CD4-positive, alpha-beta T cell (primary cell): ENCODE measurements around the gene CCDC154. TPM values are rescaled to one million over a fixed set of nuclear protein-coding genes. Genes with fewer than 3 reads are reported as not detected.

Experiments
- ATAC-seq: fragments of 200-7000 bp; cut with Tn5 transposase; one replicate; pipeline ENCODE4 v1.10.0; 2022; ENCODE audit warnings: mild to moderate bottlenecking; ENCODE audit not compliant: poor library complexity
- CTCF ChIA-PET: fragments of 350-600 bp; sonication (Branson Sonifier 250); formaldehyde crosslinking; loops from one replicate; lab custom pipeline; 2021; ENCODE audit warnings: antibody characterized with exemption, inconsistent platforms; lab: Charles Lee
- POLR2A ChIA-PET: fragments of 350-600 bp; sonication (Branson Sonifier 250); formaldehyde crosslinking; loops from one replicate; lab custom pipeline; 2021; ENCODE audit warnings: antibody characterized with exemption, inconsistent platforms; lab: Charles Lee
- DNase-seq, 14 experiments: peaks; one replicate each; pipeline ENCODE4 v3.0.0-alpha.2; 2013 to 2020; ENCODE audit warnings: mixed read lengths in 2 of 14
- H3K27ac ChIP-seq, 2 donors: one replicate each; pipeline versions ENCODE4 v1.5.1 to v1.7.0; 2013; ENCODE audit warnings: low read length in 2 of 2, low read depth in 1 of 2, mild to moderate bottlenecking in 1 of 2
- H3K27me3 ChIP-seq, 2 experiments: 1 replicate in 1 of 2; 2 replicates in 1 of 2; pipeline versions ENCODE4 v1.6.1 to v1.7.0; 2013; ENCODE audit warnings: low read length in 2 of 2, control low read depth in 1 of 2, mild to moderate bottlenecking in 1 of 2, moderate library complexity in 1 of 2; ENCODE audit not compliant: insufficient read depth in 2 of 2, control insufficient read depth in 1 of 2
- H3K36me3 ChIP-seq: one replicate; pipeline ENCODE4 v1.6.1; 2013; ENCODE audit warnings: low read length, control low read depth; ENCODE audit not compliant: insufficient read depth
- H3K4me1 ChIP-seq: one replicate; pipeline ENCODE4 v1.6.1; 2013; ENCODE audit warnings: low read length, control low read depth; ENCODE audit not compliant: insufficient read depth
- H3K4me3 ChIP-seq: one replicate; pipeline ENCODE4 v1.5.1; 2013; ENCODE audit warnings: mild to moderate bottlenecking, low read length, moderate library complexity
- H3K9me3 ChIP-seq, 2 experiments: 1 replicate in 1 of 2; 2 replicates in 1 of 2; pipeline versions ENCODE4 v1.6.1 to v1.7.0; 2013; ENCODE audit warnings: low read length in 2 of 2, mild to moderate bottlenecking in 2 of 2, control low read depth in 1 of 2, moderate library complexity in 1 of 2; ENCODE audit not compliant: control insufficient read depth in 1 of 2, insufficient read depth in 1 of 2
- H3K27ac Mint-ChIP-seq: one replicate; pipeline ENCODE4 v1.8.0; 2020; ENCODE audit warnings: mixed read lengths
- H3K27me3 Mint-ChIP-seq: one replicate; pipeline ENCODE4 v1.8.0; 2021; ENCODE audit warnings: mixed read lengths
- H3K36me3 Mint-ChIP-seq: one replicate; pipeline ENCODE4 v1.8.0; 2021; ENCODE audit warnings: low read depth, mixed read lengths
- H3K4me1 Mint-ChIP-seq: one replicate; pipeline ENCODE4 v1.8.0; 2021; ENCODE audit warnings: low read depth, mixed read lengths
- H3K4me3 Mint-ChIP-seq: one replicate; pipeline ENCODE4 v1.8.0; 2020; ENCODE audit warnings: mild to moderate bottlenecking, mixed read lengths
- H3K9me3 Mint-ChIP-seq: one replicate; pipeline ENCODE4 v1.8.0; 2020; ENCODE audit warnings: mixed read lengths
- intact Hi-C, 2 experiments: fragments of 100-400 bp; cut with DNase I in 1 of 2; cut with micrococcal nuclease in 1 of 2; formaldehyde crosslinking; loops; one replicate each; pipeline versions ENCODE4 v1.15.1 to v1.9.0; 2023 to 2025; cut with DNase I, micrococcal nuclease
- total RNA-seq, 174 experiments: library from RNA in 2 of 174; stranded (reverse) in 2 of 174; gene quantifications; one replicate each; pipeline ENCODE4 v1.2.3 and lab custom pipeline; 2021 to 2026
- TF ChIP-seq, protein P1 (sequence below): fragments of 200-600 bp; IDR thresholded peaks from one replicate; pipeline ENCODE4 v1.8.0; 2022; ENCODE audit warnings: antibody characterized with exemption, mild to moderate bottlenecking

The CCDC154 gene
- total RNA-seq, 2 experiments from 2014 or later, result 2.9 to 3.0 TPM

DNA sequence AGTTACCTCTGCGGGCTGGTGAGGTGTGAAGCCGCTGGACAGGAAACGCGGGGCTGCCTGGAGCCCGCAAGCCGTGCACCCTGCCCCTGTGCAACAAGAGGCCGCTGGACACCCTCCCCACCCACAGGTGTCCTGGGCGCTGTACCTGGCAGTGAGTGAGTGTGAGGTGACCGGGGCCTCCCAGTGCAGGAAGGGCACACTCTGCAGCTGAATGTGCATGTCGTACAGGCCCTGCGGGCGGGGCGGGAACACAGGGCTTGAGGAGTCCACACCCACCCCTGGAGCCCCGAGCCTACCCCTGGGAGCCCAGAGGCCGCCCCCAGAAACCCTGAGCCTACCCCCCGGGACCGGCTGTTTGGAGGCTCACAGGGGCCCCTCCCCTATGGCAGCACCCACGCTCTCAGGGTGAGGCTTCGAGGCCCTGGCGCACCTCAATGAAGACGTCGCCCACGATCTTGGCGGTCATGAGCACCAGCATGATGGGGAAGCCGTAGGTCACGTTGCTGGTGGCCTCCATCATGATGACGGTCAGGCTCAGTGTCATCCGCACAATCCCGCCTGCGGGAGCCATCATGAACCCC is 4.3 kb upstream of the CCDC154 start:
- ATAC-seq, result no peak
- Histone ChIP-seq H3K27ac (no peak overlapping the region), H3K4me3 (no peak overlapping the region), H3K36me3 (peaks cover 37% of the 10 kb centered on the region), H3K4me1 (no peaks in the 10 kb centered on the region), H3K9me3 (peaks cover 0 to 4% of the 10 kb centered on the region in 2 experiments), H3K27me3 (no peaks in the 10 kb centered on the region)
- H3K4me3 Mint-ChIP-seq, result no peak overlapping the region
- TF ChIP-seq, protein P1, sequence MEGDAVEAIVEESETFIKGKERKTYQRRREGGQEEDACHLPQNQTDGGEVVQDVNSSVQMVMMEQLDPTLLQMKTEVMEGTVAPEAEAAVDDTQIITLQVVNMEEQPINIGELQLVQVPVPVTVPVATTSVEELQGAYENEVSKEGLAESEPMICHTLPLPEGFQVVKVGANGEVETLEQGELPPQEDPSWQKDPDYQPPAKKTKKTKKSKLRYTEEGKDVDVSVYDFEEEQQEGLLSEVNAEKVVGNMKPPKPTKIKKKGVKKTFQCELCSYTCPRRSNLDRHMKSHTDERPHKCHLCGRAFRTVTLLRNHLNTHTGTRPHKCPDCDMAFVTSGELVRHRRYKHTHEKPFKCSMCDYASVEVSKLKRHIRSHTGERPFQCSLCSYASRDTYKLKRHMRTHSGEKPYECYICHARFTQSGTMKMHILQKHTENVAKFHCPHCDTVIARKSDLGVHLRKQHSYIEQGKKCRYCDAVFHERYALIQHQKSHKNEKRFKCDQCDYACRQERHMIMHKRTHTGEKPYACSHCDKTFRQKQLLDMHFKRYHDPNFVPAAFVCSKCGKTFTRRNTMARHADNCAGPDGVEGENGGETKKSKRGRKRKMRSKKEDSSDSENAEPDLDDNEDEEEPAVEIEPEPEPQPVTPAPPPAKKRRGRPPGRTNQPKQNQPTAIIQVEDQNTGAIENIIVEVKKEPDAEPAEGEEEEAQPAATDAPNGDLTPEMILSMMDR, result no peak
- H3K36me3 Mint-ChIP-seq, result peaks cover 22% of the 10 kb centered on the region
- intact Hi-C loops, result no loop called here
- ChIA-PET CTCF (no interaction called here), POLR2A (no interaction called here)
- no peaks in the 10 kb centered on the region for H3K9me3 Mint-ChIP-seq
- no peak for DNase-seq
- no peaks in the 10 kb centered on the region for H3K4me1 Mint-ChIP-seq
- H3K27me3 Mint-ChIP-seq, result no peaks in the 10 kb centered on the region
- no peak overlapping the region for H3K27ac Mint-ChIP-seq

DNA sequence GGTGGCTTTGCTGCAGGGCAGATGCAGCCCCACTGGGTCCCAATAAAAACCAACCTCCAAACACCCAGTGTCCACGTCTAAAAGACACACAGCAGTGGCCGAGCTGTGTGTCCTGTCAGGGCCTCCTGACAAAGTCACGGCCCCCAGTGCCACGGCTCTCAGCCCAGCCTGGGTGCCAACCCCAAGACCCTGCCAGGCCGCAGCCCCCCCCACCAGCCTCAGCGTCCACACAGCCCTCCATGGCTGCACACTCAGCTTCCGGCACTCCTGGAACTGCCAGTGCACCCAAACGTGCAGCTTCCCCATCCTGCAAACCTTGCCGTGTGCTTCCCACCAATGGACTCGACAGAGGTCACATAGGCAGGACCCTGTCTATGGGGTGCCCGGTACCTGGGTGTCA is 3.6 kb upstream of the CCDC154 start:
- Histone ChIP-seq H3K27ac (no peak overlapping the region), H3K36me3 (peaks cover 31% of the 10 kb centered on the region), H3K9me3 (peaks cover 0 to 4% of the 10 kb centered on the region in 2 experiments), H3K4me1 (no peaks in the 10 kb centered on the region), H3K27me3 (no peaks in the 10 kb centered on the region), H3K4me3 (no peak overlapping the region)
- ChIA-PET POLR2A (no interaction called here), CTCF (no interaction called here)
- TF ChIP-seq, protein P1, result no peak
- intact Hi-C loops, result no loop called here
- Mint-ChIP-seq H3K4me1 (no peaks in the 10 kb centered on the region), H3K9me3 (no peaks in the 10 kb centered on the region), H3K27ac (no peak overlapping the region), H3K27me3 (no peaks in the 10 kb centered on the region), H3K4me3 (no peak overlapping the region), H3K36me3 (peaks cover 19% of the 10 kb centered on the region)
- no peak for DNase-seq
- ATAC-seq, result no peak

DNA sequence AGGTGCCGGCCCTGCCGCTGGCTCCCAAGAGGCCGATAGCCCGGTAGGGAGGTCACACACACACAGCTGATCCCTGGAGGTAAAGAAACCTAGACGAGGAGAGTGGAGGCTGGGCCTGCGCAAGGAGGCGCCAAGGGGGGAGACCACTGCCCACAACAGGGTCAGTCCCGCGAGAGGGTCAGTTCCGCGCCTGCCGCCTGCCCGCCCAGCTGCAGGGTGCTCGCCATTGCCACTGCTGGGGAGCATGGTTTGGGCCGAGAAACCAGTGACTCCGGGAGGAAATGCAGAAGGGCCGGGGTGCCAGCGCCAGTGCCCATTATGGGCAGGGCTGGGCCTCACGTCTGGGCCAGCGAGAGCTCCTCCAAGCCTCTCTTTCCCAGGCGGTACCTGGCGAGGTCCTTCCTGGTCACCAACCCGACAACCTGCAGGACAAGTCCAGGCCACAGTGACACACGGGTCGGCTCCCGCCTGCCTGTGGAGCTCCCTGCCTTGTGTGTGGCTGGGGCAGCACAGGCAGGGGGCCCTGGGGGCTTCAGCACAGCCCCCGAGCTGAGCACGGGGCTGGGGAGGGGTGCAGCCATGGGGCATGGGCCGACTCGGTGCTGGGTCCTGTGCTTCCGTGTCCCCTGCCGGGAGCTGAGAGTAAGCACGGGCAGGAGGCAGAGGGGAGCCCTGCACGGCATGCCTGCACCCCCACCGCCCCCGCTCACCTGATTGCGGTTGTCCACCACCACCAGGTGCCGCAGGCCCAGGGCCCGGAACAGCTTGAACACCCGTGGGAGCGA is 2.1 kb upstream of the CCDC154 start:
- Mint-ChIP-seq H3K27ac (no peak overlapping the region), H3K36me3 (peaks cover 16% of the 10 kb centered on the region), H3K4me3 (no peak overlapping the region), H3K9me3 (no peaks in the 10 kb centered on the region), H3K4me1 (no peaks in the 10 kb centered on the region), H3K27me3 (no peaks in the 10 kb centered on the region)
- H3K4me1 ChIP-seq, result no peaks in the 10 kb centered on the region
- H3K27me3 ChIP-seq, result no peaks in the 10 kb centered on the region
- no peak for DNase-seq
- H3K4me3 ChIP-seq, result no peak overlapping the region
- H3K27ac ChIP-seq, result no peak overlapping the region
- peaks cover 0 to 4% of the 10 kb centered on the region in 2 experiments for H3K9me3 ChIP-seq
- POLR2A ChIA-PET, result no interaction called here
- intact Hi-C loops, result no loop called here
- H3K36me3 ChIP-seq, result peaks cover 23% of the 10 kb centered on the region
- CTCF ChIA-PET, result no interaction called here
- no peak for ATAC-seq
- TF ChIP-seq, protein P1, result no peak
